ENCODE data around the gene AHCYL2.
"Not testable (repeated sequence)": the region's sequence is repeated elsewhere in the genome, so short reads cannot be mapped to it uniquely, and the experiment has no call there.

DNA sequence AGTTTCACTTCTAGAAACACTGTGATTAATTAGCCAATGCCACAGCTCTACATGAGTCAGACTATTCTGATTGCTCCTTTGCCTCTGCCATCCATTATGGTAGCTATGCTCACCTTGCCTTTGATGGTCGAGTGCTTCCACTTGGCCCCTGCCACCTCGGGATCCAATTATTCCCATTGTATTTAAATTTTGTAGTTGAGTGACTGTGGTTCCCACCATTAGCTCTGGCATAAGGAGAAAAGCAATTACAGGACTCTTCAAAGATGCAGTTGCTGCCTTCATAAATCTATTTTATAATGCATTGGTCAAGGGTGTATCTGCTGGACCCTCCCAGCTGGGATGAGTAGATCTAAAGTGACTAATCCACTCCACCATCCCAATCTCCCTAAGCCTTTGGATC is 223.8 kb downstream of the AHCYL2 start:
- TF ChIP-seq, protein P1, sequence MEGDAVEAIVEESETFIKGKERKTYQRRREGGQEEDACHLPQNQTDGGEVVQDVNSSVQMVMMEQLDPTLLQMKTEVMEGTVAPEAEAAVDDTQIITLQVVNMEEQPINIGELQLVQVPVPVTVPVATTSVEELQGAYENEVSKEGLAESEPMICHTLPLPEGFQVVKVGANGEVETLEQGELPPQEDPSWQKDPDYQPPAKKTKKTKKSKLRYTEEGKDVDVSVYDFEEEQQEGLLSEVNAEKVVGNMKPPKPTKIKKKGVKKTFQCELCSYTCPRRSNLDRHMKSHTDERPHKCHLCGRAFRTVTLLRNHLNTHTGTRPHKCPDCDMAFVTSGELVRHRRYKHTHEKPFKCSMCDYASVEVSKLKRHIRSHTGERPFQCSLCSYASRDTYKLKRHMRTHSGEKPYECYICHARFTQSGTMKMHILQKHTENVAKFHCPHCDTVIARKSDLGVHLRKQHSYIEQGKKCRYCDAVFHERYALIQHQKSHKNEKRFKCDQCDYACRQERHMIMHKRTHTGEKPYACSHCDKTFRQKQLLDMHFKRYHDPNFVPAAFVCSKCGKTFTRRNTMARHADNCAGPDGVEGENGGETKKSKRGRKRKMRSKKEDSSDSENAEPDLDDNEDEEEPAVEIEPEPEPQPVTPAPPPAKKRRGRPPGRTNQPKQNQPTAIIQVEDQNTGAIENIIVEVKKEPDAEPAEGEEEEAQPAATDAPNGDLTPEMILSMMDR (IDR thresholded peaks at IDR 0.05 in 4 of 5, conservative IDR thresholded peaks at IDR 0.05 in 1 of 5) = not testable (repeated sequence)
- TF ChIP-seq POLR2A (IDR thresholded peaks at IDR 0.05) = not testable (repeated sequence)

All from gastrocnemius medialis (tissue), 4 donors.